H54 (cell line): Measurements from ENCODE around the gene VRK2.
"Not testable (repeated sequence)": the region's sequence is repeated elsewhere in the genome, so short reads cannot be mapped to it uniquely, and the experiment has no call there.

Source experiments
- DNase-seq: peaks from one replicate; pipeline ENCODE4 v3.0.0; 2011; ENCODE audit warnings: low spot score, mixed read lengths; ENCODE audit not compliant: insufficient read length
- FAIRE-seq: peaks from 3 replicates; lab custom pipeline; 2011; peaks lifted over from hg19 to GRCh38; lab: Jason Lieb, UNC
- POLR2A ChIP-seq: IDR thresholded peaks from 2 replicates; pipeline ENCODE4 v1.6.1; 2011; ENCODE audit warnings: low read depth, mild to moderate bottlenecking, low read length

VRK2 gene

GRCh38 chr2:58065248-58065647 is 18.6 kb downstream of the VRK2 start:
- no peak for TF ChIP-seq POLR2A
- FAIRE-seq (no peak), DNase-seq (no peak)

DNA sequence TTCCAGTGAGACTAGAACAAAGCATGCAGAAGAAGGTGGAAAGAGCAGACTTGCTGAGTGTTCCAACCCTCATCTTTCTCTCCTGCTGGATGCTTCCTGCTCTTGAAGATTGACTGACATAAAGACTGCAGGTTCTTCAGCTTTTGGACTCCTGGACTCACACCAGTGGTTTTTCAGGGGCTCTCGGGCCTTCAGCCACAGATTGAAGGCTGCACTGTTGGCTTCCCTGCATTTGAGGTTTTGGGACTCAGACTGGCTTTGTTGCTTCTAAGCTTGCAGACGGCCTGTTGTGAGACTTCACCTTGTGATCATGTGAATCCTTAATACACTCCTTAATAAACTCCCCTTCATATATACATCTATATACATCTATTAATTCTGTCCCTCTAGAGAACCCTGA is 20.4 kb downstream of the VRK2 start:
- FAIRE-seq = no peak
- TF ChIP-seq POLR2A = no peak
- DNase-seq = no peak

GRCh38 chr2:58070765-58071164 is 24.2 kb downstream of the VRK2 start:
- no peak for TF ChIP-seq POLR2A
- FAIRE-seq (no peak), DNase-seq (no peak)

- no peak for FAIRE-seq
- DNase-seq = no peak
- TF ChIP-seq POLR2A = no peak
Observed at GRCh38 chr2:58072102-58072501, 25.5 kb downstream of the VRK2 start.

GRCh38 chr2:58073008-58073407 is 26.4 kb downstream of the VRK2 start:
- FAIRE-seq (no peak), DNase-seq (no peak)
- no peak for TF ChIP-seq POLR2A

- FAIRE-seq (no peak), DNase-seq (no peak)
- TF ChIP-seq POLR2A = no peak
Observed at GRCh38 chr2:58073751-58074150, 27.1 kb downstream of the VRK2 start.

DNA sequence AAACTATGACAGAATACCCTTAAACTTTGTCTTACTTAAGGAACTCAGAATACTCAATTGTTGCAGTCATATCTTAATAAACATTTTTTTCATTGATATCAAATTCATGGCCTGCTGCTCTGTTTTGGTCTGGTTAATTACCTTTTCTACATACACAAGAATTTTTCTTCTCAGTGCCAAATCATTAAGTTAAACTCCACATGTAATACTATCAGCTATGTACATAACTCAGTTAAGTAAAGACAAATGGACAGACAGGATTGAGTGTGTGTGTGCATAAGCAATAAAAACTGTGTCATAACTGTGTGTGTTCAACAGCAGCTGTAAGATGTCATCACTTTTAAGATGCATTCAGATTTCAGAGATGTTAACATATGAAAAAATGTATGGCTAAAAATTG is 34.4 kb downstream of the VRK2 start:
- FAIRE-seq = no peak
- DNase-seq = no peak
- no peak for TF ChIP-seq POLR2A

GRCh38 chr2:58089081-58089480 is 42.5 kb downstream of the VRK2 start:
- FAIRE-seq (no peak), DNase-seq (no peak)
- TF ChIP-seq POLR2A = no peak

DNA sequence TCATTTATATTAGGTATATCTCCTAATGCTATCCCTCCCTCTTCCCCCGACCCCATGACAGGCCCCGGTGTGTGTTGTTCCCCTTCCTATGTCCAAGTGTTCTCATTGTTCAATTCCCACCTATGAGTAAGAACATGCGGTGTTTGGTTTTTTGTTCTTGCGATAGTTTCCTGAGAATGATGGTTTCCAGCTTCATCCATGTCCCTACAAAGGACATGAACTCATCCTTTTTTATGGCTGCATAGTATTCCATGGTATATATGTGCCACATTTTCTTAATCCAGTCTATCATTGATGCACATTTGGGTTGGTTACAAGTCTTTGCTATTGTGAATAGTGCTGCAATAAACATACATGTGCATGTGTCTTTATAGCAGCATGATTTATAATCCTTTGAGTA is 46.2 kb downstream of the VRK2 start:
- FAIRE-seq, DNase-seq: not testable (repeated sequence)

GRCh38 chr2:58097025-58097424 is 50.4 kb downstream of the VRK2 start:
- FAIRE-seq = no peak

GRCh38 chr2:58098254-58099095 is 51.9 kb downstream of the VRK2 start:
- FAIRE-seq = no peak
- TF ChIP-seq POLR2A = no peak
- no peak for DNase-seq

More at GRCh38 chr2:58097025-58097424, 50.4 kb downstream of the VRK2 start:
- DNase-seq = no peak
- no peak for TF ChIP-seq POLR2A

- FAIRE-seq (no peak), DNase-seq (no peak)
- no peak for TF ChIP-seq POLR2A
Observed at GRCh38 chr2:58099096-58099769, 52.6 kb downstream of the VRK2 start.

GRCh38 chr2:58101500-58101899 is 54.9 kb downstream of the VRK2 start:
- DNase-seq = no peak
- no peak for TF ChIP-seq POLR2A
- FAIRE-seq = no peak

GRCh38 chr2:58106896-58107295 is 60.3 kb downstream of the VRK2 start:
- TF ChIP-seq POLR2A = no peak
- FAIRE-seq = peak; percentile 45
- no peak for DNase-seq

DNA sequence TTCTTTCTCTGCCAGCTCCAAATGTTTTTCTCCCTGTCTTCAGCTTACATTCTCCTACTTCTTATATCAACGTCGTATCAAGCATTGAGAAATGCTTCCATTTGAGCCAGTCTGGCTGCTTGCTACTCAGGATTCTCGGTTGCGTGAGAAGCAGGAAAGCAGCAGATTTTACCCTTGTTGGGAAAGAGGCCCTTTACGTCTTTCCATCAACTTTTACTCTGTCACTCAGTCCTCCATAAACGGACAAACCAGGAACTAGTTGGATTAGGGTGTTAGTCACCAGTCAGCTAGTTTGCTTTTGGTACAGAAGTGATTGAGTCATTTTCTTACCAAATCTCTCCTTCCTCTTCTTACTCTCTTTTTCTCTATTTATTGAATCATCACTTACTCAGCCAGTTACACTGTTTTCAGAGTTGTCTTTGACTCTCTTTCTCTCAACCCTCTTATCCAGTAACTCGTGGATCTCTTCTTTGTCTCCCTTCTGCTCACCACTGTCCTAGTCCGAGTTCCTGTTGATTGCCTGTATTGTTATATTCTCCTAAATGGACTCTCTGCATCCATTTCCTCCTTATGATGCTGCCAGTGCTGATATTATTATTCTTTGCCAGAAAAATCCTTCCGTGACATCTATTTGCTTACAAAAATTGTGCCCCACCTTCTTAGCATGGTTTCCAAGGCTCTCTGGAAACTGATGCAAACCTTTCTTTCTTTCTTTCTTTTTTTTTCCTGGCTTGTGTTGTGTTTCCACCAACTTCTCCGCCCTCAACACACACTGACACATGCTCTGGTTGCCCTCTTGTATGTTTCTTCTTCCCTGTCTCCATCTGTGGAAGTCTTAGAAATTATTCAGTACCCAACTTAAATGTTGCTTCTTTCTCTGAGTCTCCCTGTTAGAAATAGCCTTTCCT is 61.5 kb downstream of the VRK2 start:
- FAIRE-seq = peak; percentile 96
- TF ChIP-seq POLR2A = no peak
- no peak for DNase-seq
